Stimulated activated CD8-positive, alpha-beta memory T cell treated with anti-CD3 and anti-CD28 coated beads, Interleukin-7, amount 100 ng/mL, for 48 hours (primary cell): Measurements from ENCODE around the gene HYCC1.

Experiments
- DNase-seq, 2 donors: peaks; one replicate each; pipeline ENCODE4 v3.0.0-alpha.2; 2020; ENCODE audit warnings: low read depth in 1 of 2; ENCODE audit errors: extremely low read depth in 1 of 2

HYCC1 gene

GRCh38 chr7:23017309-23017708 lies 3.4 kb upstream of the HYCC1 start:
- DNase-seq, result no peak

- no peak for DNase-seq
Observed at GRCh38 chr7:23016345-23017253, 2.7 kb upstream of the HYCC1 start.

- no peak for DNase-seq
Observed at GRCh38 chr7:23014681-23015080, 751 bp upstream of the HYCC1 start.

GRCh38 chr7:23012908-23013714 lies 819 bp downstream of the HYCC1 start:
- DNase-seq, result no peak

GRCh38 chr7:23012186-23012585 lies 1.7 kb downstream of the HYCC1 start:
- DNase-seq, result no peak

GRCh38 chr7:23011222-23011924 lies 2.6 kb downstream of the HYCC1 start:
- no peak for DNase-seq

GRCh38 chr7:23009303-23009702 lies 4.6 kb downstream of the HYCC1 start:
- DNase-seq, result no peak

GRCh38 chr7:23004247-23004520 lies 9.7 kb downstream of the HYCC1 start:
- no peak for DNase-seq

GRCh38 chr7:23003505-23004246 lies 10.3 kb downstream of the HYCC1 start:
- no peak for DNase-seq

GRCh38 chr7:23002698-23003097 lies 11.2 kb downstream of the HYCC1 start:
- no peak for DNase-seq

GRCh38 chr7:23001610-23002009 lies 12.3 kb downstream of the HYCC1 start:
- no peak for DNase-seq

- no peak for DNase-seq
Observed at GRCh38 chr7:23000597-23001360, 13.2 kb downstream of the HYCC1 start.

GRCh38 chr7:22998519-22998896 lies 15.4 kb downstream of the HYCC1 start:
- DNase-seq, result no peak

GRCh38 chr7:22997871-22998518 lies 15.9 kb downstream of the HYCC1 start:
- no peak for DNase-seq

GRCh38 chr7:22996470-22996869 lies 17.5 kb downstream of the HYCC1 start:
- no peak for DNase-seq

- no peak for DNase-seq
Observed at GRCh38 chr7:22995011-22995410, 18.9 kb downstream of the HYCC1 start.

- no peak for DNase-seq
Observed at GRCh38 chr7:22992874-22993840, 20.8 kb downstream of the HYCC1 start.

GRCh38 chr7:22990588-22990949 lies 23.4 kb downstream of the HYCC1 start:
- no peak for DNase-seq
